ENCODE data around the gene ITGB3BP.

DNA sequence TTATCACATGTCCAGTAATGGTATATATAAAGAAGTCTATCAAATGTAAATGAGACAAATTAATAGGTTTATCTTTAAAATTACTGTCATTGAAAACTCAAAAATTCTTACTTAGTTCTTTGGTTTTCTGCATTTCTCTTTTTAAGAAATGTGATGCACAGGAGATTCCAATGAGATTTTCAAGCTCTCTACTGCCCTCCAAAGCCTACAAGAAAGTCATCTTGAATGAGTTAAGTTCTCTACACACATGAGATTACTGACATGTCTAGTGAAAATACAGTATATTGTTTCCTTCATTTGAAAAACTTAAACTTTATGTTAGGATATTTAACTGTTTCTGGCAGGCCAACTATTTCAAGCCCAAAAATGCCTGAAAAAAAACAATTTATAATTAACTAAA is 68.8 kb downstream of the ITGB3BP start:
- TF ChIP-seq CTCF (IDR thresholded peaks at IDR 0.05; ENCODE audit: insufficient read depth, low read length, poor library complexity, severe bottlenecking) (no peak), EZH2phosphoT487 (conservative IDR thresholded peaks at IDR 0.05; ENCODE audit: low read length) (no peak)
